Vagina (tissue), 2 donors: ENCODE results near the gene TRIM44. TPM values are rescaled to one million over a fixed set of nuclear protein-coding genes. Genes with fewer than 3 reads are reported as not detected.
A peak's percentile ranks its signal among the peaks of the same experiment; 100 is the strongest.

Experiments
- DNase-seq, 2 donors: peaks; one replicate each; pipeline ENCODE4 v3.0.0-alpha.2; 2017; ENCODE audit errors: extremely low spot score in 2 of 2
- H3K27ac ChIP-seq: fragments of 200-600 bp; sonication (generic); one replicate; pipeline ENCODE4 v1.5.1; 2019
- H3K27me3 ChIP-seq: fragments of 200-600 bp; sonication (generic); one replicate; pipeline ENCODE4 v1.5.1; 2019
- H3K36me3 ChIP-seq, 2 donors: fragments of 200-600 bp; sonication (generic); one replicate each; pipeline ENCODE4 v1.5.1; 2017 to 2019
- H3K4me1 ChIP-seq: fragments of 200-600 bp; sonication (generic); one replicate; pipeline ENCODE4 v1.5.1; 2019
- H3K4me3 ChIP-seq, 2 donors: fragments of 200-600 bp; sonication (generic); 1 replicate in 1 of 2; 2 replicates in 1 of 2; pipeline ENCODE4 v1.5.1; 2016 to 2019
- H3K9me3 ChIP-seq: fragments of 200-600 bp; sonication (generic); one replicate; pipeline ENCODE4 v1.5.1; 2019
- CTCF ChIP-seq, 3 experiments: fragments of 450-650 bp in 2 of 3; fragments of 200-600 bp in 1 of 3; sonication (generic) in 1 of 3; IDR thresholded peaks; one replicate each; pipeline ENCODE4 v1.5.1; 2017 to 2019; ENCODE audit warnings: antibody characterized with exemption in 3 of 3, mild to moderate bottlenecking in 2 of 3, moderate library complexity in 2 of 3
- POLR2A ChIP-seq, 2 donors: fragments of 450-650 bp; IDR thresholded peaks; one replicate each; pipeline ENCODE4 v1.6.1; 2017; ENCODE audit warnings: antibody characterized with exemption in 2 of 2, mild to moderate bottlenecking in 2 of 2, moderate library complexity in 2 of 2
- POLR2AphosphoS5 ChIP-seq, 2 donors: sonication (generic); formaldehyde crosslinking; IDR thresholded peaks; one replicate each; pipeline ENCODE4 v1.9.0; 2017; ENCODE audit warnings: antibody characterized with exemption in 2 of 2, mild to moderate bottlenecking in 2 of 2, low read depth in 1 of 2; ENCODE audit not compliant: insufficient read depth in 1 of 2
- intact Hi-C: fragments of 100-400 bp; cut with DNase I; formaldehyde crosslinking; loops from one replicate; pipeline ENCODE4 v1.15.1; 2023
- total RNA-seq: library from RNA; depleted of rRNA; stranded (reverse); fragments of >200 nt; gene quantifications from one replicate; pipeline ENCODE4 v1.2.3, GENCODE V29; 2016

The TRIM44 gene
- total RNA-seq, 1 donor from 2014 or later: 27.7 TPM

GRCh38 chr11:35810045-35810645 lies 147.6 kb downstream of the TRIM44 start:
- Histone ChIP-seq H3K27me3 (no peaks in the 10 kb centered on the region), H3K9me3 (no peaks in the 10 kb centered on the region), H3K4me3 (no peak overlapping the region), H3K4me1 (peaks cover 13% of the 10 kb centered on the region), H3K36me3 (no peaks in the 10 kb centered on the region), H3K27ac (no peak overlapping the region)
- no peak for DNase-seq
- intact Hi-C loops: loop anchor here (10.0 kb wide), 1 partner anchor 455 kb away; no protein-coding TSS in a partner anchor
- TF ChIP-seq POLR2AphosphoS5 (IDR thresholded peaks at IDR 0.05; ENCODE audit: insufficient read depth in 1 of 2, low read depth in 1 of 2) (no peak), POLR2A (IDR thresholded peaks at IDR 0.05) (no peak), CTCF (IDR thresholded peaks at IDR 0.05) (no peak)

DNA sequence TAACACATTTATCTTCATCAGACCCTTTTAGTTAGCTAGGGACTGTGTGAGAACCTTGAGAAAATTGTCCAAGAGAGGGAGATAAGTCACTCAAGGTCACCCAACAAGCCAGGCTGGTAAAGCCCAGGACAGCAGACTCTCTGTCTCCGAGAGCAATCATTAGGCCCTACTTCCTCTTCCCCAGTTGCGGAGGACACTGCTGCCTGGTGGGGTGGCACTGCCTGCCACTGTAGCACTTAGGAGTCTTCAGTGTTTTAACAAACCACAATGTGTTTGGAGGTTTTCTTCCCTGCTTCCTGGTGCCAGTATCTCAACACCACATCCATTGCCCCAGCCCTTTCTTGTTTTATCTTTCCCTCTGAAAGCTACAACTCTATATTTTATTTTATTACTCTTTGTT lies 149.2 kb downstream of the TRIM44 start:
- intact Hi-C loops: loop anchor here (10.0 kb wide), 1 partner anchor 453 kb away; no protein-coding TSS in a partner anchor
- Histone ChIP-seq H3K36me3 (no peaks in the 10 kb centered on the region), H3K4me1 (peaks cover 12% of the 10 kb centered on the region), H3K4me3 (no peak overlapping the region), H3K27me3 (no peaks in the 10 kb centered on the region), H3K27ac (no peak overlapping the region), H3K9me3 (no peaks in the 10 kb centered on the region)
- TF ChIP-seq CTCF (IDR thresholded peaks at IDR 0.05) (no peak), POLR2AphosphoS5 (IDR thresholded peaks at IDR 0.05; ENCODE audit: insufficient read depth in 1 of 2, low read depth in 1 of 2) (no peak), POLR2A (IDR thresholded peaks at IDR 0.05) (no peak)
- DNase-seq: no peak

- H3K4me3 ChIP-seq: no peak overlapping the region
- no peak overlapping the region for H3K27ac ChIP-seq
- H3K4me1 ChIP-seq: peaks cover 12% of the 10 kb centered on the region
- no peaks in the 10 kb centered on the region for H3K27me3 ChIP-seq
- intact Hi-C loops: loop anchor here (10.0 kb wide), 1 partner anchor 452 kb away; no protein-coding TSS in a partner anchor
- H3K9me3 ChIP-seq: no peaks in the 10 kb centered on the region
- H3K36me3 ChIP-seq: no peaks in the 10 kb centered on the region
- DNase-seq: no peak
- TF ChIP-seq CTCF (IDR thresholded peaks at IDR 0.05) (no peak), POLR2AphosphoS5 (IDR thresholded peaks at IDR 0.05; ENCODE audit: insufficient read depth in 1 of 2, low read depth in 1 of 2) (no peak), POLR2A (IDR thresholded peaks at IDR 0.05) (no peak)
Observed at GRCh38 chr11:35812828-35813227, 150.3 kb downstream of the TRIM44 start.

DNA sequence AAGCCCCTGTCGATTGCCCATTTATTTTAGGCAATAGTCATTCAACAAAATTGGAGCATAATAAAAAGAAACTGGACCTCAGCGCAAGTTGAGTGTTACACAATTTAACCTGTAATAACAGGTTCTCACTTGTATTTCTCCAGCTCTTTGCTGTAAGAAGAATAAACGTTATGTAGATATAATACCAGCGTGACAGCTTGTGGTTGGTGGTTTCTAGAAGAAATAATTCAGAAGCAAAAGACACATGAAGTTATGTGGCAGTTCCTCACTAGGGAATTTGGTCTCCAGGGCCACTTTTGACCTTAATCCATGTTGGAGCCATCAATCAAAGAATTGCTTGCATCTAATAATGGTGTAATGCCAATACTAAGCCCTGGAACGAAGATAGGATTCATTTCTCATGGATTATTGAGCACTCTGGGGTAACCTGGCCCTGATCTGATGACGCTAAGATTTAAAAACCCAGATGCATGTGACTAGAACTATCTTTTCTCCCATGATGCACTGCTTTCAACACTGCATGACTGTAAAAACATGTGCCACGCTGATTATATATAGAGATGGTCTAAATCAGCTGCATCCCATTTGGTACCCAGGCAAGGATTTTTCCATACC lies 151.6 kb downstream of the TRIM44 start:
- Histone ChIP-seq H3K4me3 (no peak overlapping the region), H3K36me3 (no peaks in the 10 kb centered on the region), H3K9me3 (no peaks in the 10 kb centered on the region), H3K27ac (no peak overlapping the region), H3K4me1 (peaks cover 12% of the 10 kb centered on the region), H3K27me3 (no peaks in the 10 kb centered on the region)
- TF ChIP-seq POLR2AphosphoS5 (IDR thresholded peaks at IDR 0.05; ENCODE audit: insufficient read depth in 1 of 2, low read depth in 1 of 2) (peak in 1 of 2 donors; percentile 22), POLR2A (IDR thresholded peaks at IDR 0.05) (no peak), CTCF (IDR thresholded peaks at IDR 0.05) (no peak)
- DNase-seq: no peak
- intact Hi-C loops: loop anchor here (10.0 kb wide), 1 partner anchor 451 kb away; no protein-coding TSS in a partner anchor
